Astrocyte (in vitro differentiated cells and primary cell): ENCODE results near the gene FBXL14.

Source experiments
- EZH2 ChIP-seq: IDR thresholded peaks from 2 replicates; pipeline ENCODE4 v1.6.1; 2012; ENCODE audit warnings: mild to moderate bottlenecking, low read length, inconsistent platforms; ENCODE audit not compliant: insufficient read depth
- TF ChIP-seq, protein P1 (sequence below): IDR thresholded peaks from 2 replicates; pipeline ENCODE4 v1.5.1; 2011; ENCODE audit warnings: low read depth, mild to moderate bottlenecking, inconsistent platforms, low read length, moderate library complexity; ENCODE audit not compliant: insufficient read depth

DNA sequence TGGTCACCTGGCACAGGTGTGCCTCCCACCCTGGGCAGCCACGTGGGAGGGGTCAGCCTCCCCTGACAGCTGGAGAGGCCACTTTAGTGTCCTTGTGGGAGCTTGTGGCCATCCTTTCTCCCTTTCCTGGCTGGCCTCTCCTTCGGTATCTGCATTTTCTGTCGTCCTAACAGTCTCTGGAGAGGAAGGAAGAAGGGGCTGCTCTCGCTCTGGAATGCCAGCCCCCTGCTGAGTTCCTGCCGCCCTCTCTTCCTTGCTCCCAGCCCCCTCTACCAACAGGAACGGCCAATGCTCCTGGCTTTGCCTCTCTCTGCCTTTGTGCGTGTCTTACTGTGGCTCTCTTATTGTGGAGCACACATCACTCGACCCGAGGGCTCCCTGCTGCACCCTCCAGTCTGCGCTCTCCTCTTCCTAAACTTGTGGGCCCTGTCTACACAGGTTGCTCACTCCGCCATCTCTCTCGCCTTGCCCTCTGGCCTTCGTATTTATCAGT is 70.8 kb downstream of the FBXL14 start:
- TF ChIP-seq, protein P1, sequence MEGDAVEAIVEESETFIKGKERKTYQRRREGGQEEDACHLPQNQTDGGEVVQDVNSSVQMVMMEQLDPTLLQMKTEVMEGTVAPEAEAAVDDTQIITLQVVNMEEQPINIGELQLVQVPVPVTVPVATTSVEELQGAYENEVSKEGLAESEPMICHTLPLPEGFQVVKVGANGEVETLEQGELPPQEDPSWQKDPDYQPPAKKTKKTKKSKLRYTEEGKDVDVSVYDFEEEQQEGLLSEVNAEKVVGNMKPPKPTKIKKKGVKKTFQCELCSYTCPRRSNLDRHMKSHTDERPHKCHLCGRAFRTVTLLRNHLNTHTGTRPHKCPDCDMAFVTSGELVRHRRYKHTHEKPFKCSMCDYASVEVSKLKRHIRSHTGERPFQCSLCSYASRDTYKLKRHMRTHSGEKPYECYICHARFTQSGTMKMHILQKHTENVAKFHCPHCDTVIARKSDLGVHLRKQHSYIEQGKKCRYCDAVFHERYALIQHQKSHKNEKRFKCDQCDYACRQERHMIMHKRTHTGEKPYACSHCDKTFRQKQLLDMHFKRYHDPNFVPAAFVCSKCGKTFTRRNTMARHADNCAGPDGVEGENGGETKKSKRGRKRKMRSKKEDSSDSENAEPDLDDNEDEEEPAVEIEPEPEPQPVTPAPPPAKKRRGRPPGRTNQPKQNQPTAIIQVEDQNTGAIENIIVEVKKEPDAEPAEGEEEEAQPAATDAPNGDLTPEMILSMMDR = no peak
- TF ChIP-seq EZH2 = no peak
